ENCODE results near the gene CDKL1. TPM values are rescaled to one million over a fixed set of nuclear protein-coding genes. Genes with fewer than 3 reads are reported as not detected.

Gene CDKL1
- total RNA-seq, 1 donor from 2014 or later, result 2.5 TPM

DNA sequence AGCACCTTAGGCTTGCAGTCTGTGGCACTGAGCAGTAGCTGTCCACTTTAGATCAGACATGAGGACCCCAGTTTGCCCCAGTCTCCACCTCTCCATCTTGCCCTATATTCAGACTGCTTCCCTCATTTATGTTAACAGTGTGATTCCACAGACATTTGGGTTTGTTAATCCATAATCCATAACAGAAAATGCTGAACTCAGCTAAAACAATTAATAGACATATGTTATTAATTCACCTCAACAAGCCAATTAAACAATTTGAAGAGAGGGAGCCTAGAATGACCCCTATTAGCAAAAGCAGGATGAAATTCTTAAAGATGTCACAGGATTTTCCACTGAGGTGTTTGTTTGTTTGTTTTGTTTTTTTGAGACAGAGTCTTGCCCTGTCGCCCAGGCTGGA lies 9.1 kb downstream of the CDKL1 start:
- Histone ChIP-seq H3K36me3 (no peaks in the 10 kb centered on the region), H3K79me2 (ENCODE audit: low read depth) (no peaks in the 10 kb centered on the region), H3K27ac (no peak overlapping the region), H3F3A (ENCODE audit: low read depth) (peaks cover 6% of the 10 kb centered on the region), H3K4me1 (peaks cover 10% of the 10 kb centered on the region), H2AFZ (replicated peaks) (no peak overlapping the region), H3K9ac (no peak overlapping the region), H3K4me2 (no peak overlapping the region), H3K27me3 (no peaks in the 10 kb centered on the region), H4K20me1 (ENCODE audit: low read depth) (no peaks in the 10 kb centered on the region), H3K4me3 (no peak overlapping the region), H3K9me3 (ENCODE audit: low read depth) (no peaks in the 10 kb centered on the region)
- Mint-ChIP-seq H3K9me3 (no peaks in the 10 kb centered on the region), H3K4me3 (no peak overlapping the region), H3K27me3 (ENCODE audit: insufficient read depth, low read depth) (peaks cover 3% of the 10 kb centered on the region), H3K36me3 (no peaks in the 10 kb centered on the region), H3K27ac (no peak overlapping the region), H3K4me1 (peaks cover 7% of the 10 kb centered on the region)
- TF ChIP-seq EZH2 (IDR thresholded peaks at IDR 0.05) (no peak), EZH2phosphoT487 (IDR thresholded peaks at IDR 0.05) (no peak)
- no peak for DNase-seq (ENCODE audit: low spot score)

DNA sequence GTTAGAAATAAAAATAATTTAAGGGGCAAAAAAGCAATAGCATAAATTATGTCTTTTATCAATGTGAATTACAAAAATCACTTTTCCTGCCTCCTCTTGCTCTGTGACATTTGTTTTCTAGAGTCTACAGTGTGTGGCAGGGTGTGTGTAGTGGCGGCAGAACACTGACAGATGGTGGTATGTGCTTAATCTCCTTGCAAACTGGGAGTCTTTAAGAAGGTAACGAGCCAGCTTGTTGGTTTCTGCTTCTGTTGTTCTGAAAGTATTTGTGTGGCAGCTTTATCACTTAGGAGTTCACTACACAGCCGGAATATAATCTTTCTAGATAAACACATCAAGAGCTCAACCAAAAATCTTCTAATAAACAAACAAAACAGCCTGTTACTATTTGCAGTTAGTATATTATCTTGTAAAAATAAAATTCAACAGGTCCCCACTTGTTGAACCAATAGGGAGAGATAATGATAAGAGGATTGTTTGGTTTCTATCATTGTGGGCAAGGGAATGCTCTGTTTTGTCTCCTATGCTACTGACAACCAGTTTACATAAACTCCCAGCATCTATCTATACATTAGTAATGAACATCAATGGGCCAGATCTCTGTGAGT lies 13.0 kb downstream of the CDKL1 start:
- no peaks in the 10 kb centered on the region for H3K36me3 Mint-ChIP-seq
- TF ChIP-seq, protein P1, sequence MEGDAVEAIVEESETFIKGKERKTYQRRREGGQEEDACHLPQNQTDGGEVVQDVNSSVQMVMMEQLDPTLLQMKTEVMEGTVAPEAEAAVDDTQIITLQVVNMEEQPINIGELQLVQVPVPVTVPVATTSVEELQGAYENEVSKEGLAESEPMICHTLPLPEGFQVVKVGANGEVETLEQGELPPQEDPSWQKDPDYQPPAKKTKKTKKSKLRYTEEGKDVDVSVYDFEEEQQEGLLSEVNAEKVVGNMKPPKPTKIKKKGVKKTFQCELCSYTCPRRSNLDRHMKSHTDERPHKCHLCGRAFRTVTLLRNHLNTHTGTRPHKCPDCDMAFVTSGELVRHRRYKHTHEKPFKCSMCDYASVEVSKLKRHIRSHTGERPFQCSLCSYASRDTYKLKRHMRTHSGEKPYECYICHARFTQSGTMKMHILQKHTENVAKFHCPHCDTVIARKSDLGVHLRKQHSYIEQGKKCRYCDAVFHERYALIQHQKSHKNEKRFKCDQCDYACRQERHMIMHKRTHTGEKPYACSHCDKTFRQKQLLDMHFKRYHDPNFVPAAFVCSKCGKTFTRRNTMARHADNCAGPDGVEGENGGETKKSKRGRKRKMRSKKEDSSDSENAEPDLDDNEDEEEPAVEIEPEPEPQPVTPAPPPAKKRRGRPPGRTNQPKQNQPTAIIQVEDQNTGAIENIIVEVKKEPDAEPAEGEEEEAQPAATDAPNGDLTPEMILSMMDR (IDR thresholded peaks at IDR 0.05), result peak; percentile 29
- no peak for TF ChIP-seq EZH2 (IDR thresholded peaks at IDR 0.05)
- no peaks in the 10 kb centered on the region for H4K20me1 ChIP-seq (ENCODE audit: low read depth)
- H3K27me3 ChIP-seq, result no peaks in the 10 kb centered on the region
- H3K4me2 ChIP-seq, result peak overlapping the region; percentile 43
- H3K27me3 Mint-ChIP-seq (ENCODE audit: insufficient read depth, low read depth), result peaks cover 3% of the 10 kb centered on the region
- no peak overlapping the region for H3K27ac Mint-ChIP-seq
- H3K9me3 ChIP-seq (ENCODE audit: low read depth), result no peaks in the 10 kb centered on the region
- H3K4me1 Mint-ChIP-seq, result peaks cover 7% of the 10 kb centered on the region
- no peak overlapping the region for H3K27ac ChIP-seq
- no peaks in the 10 kb centered on the region for H3K9me3 Mint-ChIP-seq
- H3K9ac ChIP-seq, result no peak overlapping the region
- H3K36me3 ChIP-seq, result no peaks in the 10 kb centered on the region
- H3K4me3 ChIP-seq, result no peak overlapping the region
- H3K4me3 Mint-ChIP-seq, result no peak overlapping the region
- peaks cover 6% of the 10 kb centered on the region for H3F3A ChIP-seq (ENCODE audit: low read depth)
- H3K4me1 ChIP-seq, result peaks cover 10% of the 10 kb centered on the region
- H3K79me2 ChIP-seq (ENCODE audit: low read depth), result no peaks in the 10 kb centered on the region
- DNase-seq (ENCODE audit: low spot score), result peak; percentile 60
- H2AFZ ChIP-seq (replicated peaks), result no peak overlapping the region

DNA sequence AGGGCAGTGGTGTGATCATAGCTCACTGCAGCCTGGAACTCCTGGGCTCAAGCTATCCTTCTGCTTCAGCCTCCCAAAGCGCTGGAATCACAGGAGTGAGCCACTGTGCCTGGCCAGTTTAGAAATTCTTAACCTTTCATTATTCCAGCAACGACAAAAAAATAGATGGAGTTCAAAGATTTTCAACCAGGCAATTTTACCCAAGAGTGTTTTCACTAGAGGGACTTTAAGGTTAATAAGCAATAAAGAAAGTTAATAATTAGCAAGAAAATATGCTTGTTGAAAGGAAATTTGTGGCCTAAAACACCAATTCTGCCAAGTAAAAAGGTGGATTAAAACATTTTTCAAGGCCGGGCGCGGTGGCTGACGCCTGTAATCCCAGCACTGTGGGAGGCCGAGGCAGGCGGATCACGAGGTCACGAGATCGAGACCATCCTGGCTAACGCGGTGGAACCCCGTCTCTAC lies 14.8 kb downstream of the CDKL1 start:
- Histone ChIP-seq H4K20me1 (ENCODE audit: low read depth) (no peaks in the 10 kb centered on the region), H3K27ac (no peak overlapping the region), H3K36me3 (no peaks in the 10 kb centered on the region), H2AFZ (replicated peaks) (no peak overlapping the region), H3K9me3 (ENCODE audit: low read depth) (no peaks in the 10 kb centered on the region), H3K4me2 (no peak overlapping the region), H3K4me3 (no peak overlapping the region), H3F3A (ENCODE audit: low read depth) (peaks cover 15% of the 10 kb centered on the region), H3K4me1 (peaks cover 15% of the 10 kb centered on the region), H3K9ac (no peak overlapping the region), H3K79me2 (ENCODE audit: low read depth) (no peaks in the 10 kb centered on the region), H3K27me3 (no peaks in the 10 kb centered on the region)
- no peak overlapping the region for H3K4me3 Mint-ChIP-seq
- no peak for DNase-seq (ENCODE audit: low spot score)
- H3K9me3 Mint-ChIP-seq, result no peaks in the 10 kb centered on the region
- H3K27ac Mint-ChIP-seq, result no peak overlapping the region
- TF ChIP-seq, protein P1 (IDR thresholded peaks at IDR 0.05), result no peak
- TF ChIP-seq EZH2 (IDR thresholded peaks at IDR 0.05) (no peak), EZH2phosphoT487 (IDR thresholded peaks at IDR 0.05) (no peak)
- peaks cover 3% of the 10 kb centered on the region for H3K4me1 Mint-ChIP-seq
- no peaks in the 10 kb centered on the region for H3K36me3 Mint-ChIP-seq
- no peaks in the 10 kb centered on the region for H3K27me3 Mint-ChIP-seq (ENCODE audit: insufficient read depth, low read depth)

DNA sequence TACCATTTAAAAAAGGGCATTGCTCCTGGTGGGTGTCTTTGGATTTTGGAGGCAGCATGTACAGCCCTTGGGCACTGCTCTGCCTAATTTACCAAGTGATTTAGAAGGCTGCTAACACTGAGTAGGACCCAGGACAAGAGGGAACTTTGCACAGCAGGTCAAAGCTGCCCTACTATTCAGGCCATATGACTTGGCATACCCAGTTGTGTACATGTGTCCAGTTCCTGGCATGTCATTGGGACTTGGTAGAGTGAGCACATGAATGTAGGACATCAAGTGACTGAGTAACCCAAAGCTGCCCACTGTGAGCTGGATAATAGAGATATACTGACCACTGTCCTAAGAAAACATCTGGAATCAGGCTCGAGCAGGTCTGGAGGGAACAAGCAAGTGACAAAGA lies 15.7 kb downstream of the CDKL1 start:
- H2AFZ ChIP-seq (replicated peaks), result no peak overlapping the region
- TF ChIP-seq, protein P1 (IDR thresholded peaks at IDR 0.05), result no peak
- TF ChIP-seq EZH2phosphoT487 (IDR thresholded peaks at IDR 0.05) (no peak), EZH2 (IDR thresholded peaks at IDR 0.05) (no peak)

More for the DNA sequence above, 15.7 kb downstream of the CDKL1 start:
- Mint-ChIP-seq H3K4me3 (no peak overlapping the region), H3K9me3 (no peaks in the 10 kb centered on the region), H3K36me3 (no peaks in the 10 kb centered on the region), H3K27ac (no peak overlapping the region), H3K27me3 (ENCODE audit: insufficient read depth, low read depth) (no peaks in the 10 kb centered on the region), H3K4me1 (peaks cover 3% of the 10 kb centered on the region)
- peaks cover 21% of the 10 kb centered on the region for H3F3A ChIP-seq (ENCODE audit: low read depth)
- H3K36me3 ChIP-seq, result no peaks in the 10 kb centered on the region
- no peak overlapping the region for H3K4me3 ChIP-seq
- H3K79me2 ChIP-seq (ENCODE audit: low read depth), result no peaks in the 10 kb centered on the region
- H3K9ac ChIP-seq, result no peak overlapping the region
- DNase-seq (ENCODE audit: low spot score), result no peak
- no peaks in the 10 kb centered on the region for H4K20me1 ChIP-seq (ENCODE audit: low read depth)
- H3K27me3 ChIP-seq, result no peaks in the 10 kb centered on the region
- H3K4me1 ChIP-seq, result peaks cover 20% of the 10 kb centered on the region
- H3K27ac ChIP-seq, result no peak overlapping the region
- H3K4me2 ChIP-seq, result no peak overlapping the region
- no peaks in the 10 kb centered on the region for H3K9me3 ChIP-seq (ENCODE audit: low read depth)
